Measurements from ENCODE around the gene PDLIM5. TPM values are rescaled to one million over a fixed set of nuclear protein-coding genes. Genes with fewer than 3 reads are reported as not detected.

PDLIM5 gene
- total and polyA plus RNA-seq, 7 donors: 215 to 840 (median 480) TPM

GRCh38 chr4:94698187-94698586 is 246.4 kb downstream of the PDLIM5 start:
- Histone ChIP-seq H3K27me3 (ENCODE audit: insufficient read depth in 3 of 3, low read length in 2 of 3) (no peaks in the 10 kb centered on the region), H3K27ac (no peak overlapping the region), H3K4me3 (no peak overlapping the region), H3K9me3 (no peaks in the 10 kb centered on the region), H3K4me1 (no peaks in the 10 kb centered on the region), H3K36me3 (ENCODE audit: insufficient read depth in 1 of 2, low read depth in 1 of 2) (no peaks in the 10 kb centered on the region)
- no peak for ATAC-seq
- no peak for TF ChIP-seq CTCF (IDR thresholded peaks at IDR 0.05)
- DNase-seq: no peak
- intact Hi-C loops (cut with DNase I): no loop called here

GRCh38 chr4:94700298-94700697 is 248.6 kb downstream of the PDLIM5 start:
- ATAC-seq (no peak), DNase-seq (no peak)
- no peak for TF ChIP-seq CTCF (IDR thresholded peaks at IDR 0.05)
- intact Hi-C loops (cut with DNase I): no loop called here
- Histone ChIP-seq H3K36me3 (ENCODE audit: insufficient read depth in 1 of 2, low read depth in 1 of 2) (no peaks in the 10 kb centered on the region), H3K27ac (no peak overlapping the region), H3K9me3 (no peaks in the 10 kb centered on the region), H3K4me1 (no peaks in the 10 kb centered on the region), H3K4me3 (no peak overlapping the region), H3K27me3 (ENCODE audit: insufficient read depth in 3 of 3, low read length in 2 of 3) (no peaks in the 10 kb centered on the region)

- Histone ChIP-seq H3K9me3 (no peaks in the 10 kb centered on the region), H3K36me3 (ENCODE audit: insufficient read depth in 1 of 2, low read depth in 1 of 2) (no peaks in the 10 kb centered on the region), H3K27ac (no peak overlapping the region), H3K4me3 (no peak overlapping the region), H3K4me1 (no peaks in the 10 kb centered on the region), H3K27me3 (ENCODE audit: insufficient read depth in 3 of 3, low read length in 2 of 3) (no peaks in the 10 kb centered on the region)
- DNase-seq (no peak), ATAC-seq (no peak)
- intact Hi-C loops (cut with DNase I): no loop called here
- no peak for TF ChIP-seq CTCF (IDR thresholded peaks at IDR 0.05)
- WGBS, 3 donors: 22 to 36% (median 29%) methylated on average over 8 of the region's 8 CpGs
Measured at GRCh38 chr4:94701631-94702300, 250.0 kb downstream of the PDLIM5 start.

- 66 to 84% (median 67%) methylated on average over 5 of the region's 5 CpGs for WGBS, 3 donors
Measured at GRCh38 chr4:94711635-94712034, 259.9 kb downstream of the PDLIM5 start.

More at GRCh38 chr4:94711635-94712034, 259.9 kb downstream of the PDLIM5 start:
- H3K4me3 ChIP-seq: no peak overlapping the region
- H3K27ac ChIP-seq: no peak overlapping the region
- ATAC-seq (no peak), DNase-seq (no peak)
- no peaks in the 10 kb centered on the region for H3K9me3 ChIP-seq
- H3K4me1 ChIP-seq: no peaks in the 10 kb centered on the region
- no peak for TF ChIP-seq CTCF (IDR thresholded peaks at IDR 0.05)
- no peaks in the 10 kb centered on the region for H3K36me3 ChIP-seq (ENCODE audit: insufficient read depth in 1 of 2, low read depth in 1 of 2)
- intact Hi-C loops (cut with DNase I): no loop called here
- no peaks in the 10 kb centered on the region for H3K27me3 ChIP-seq (ENCODE audit: insufficient read depth in 3 of 3, low read length in 2 of 3)
